CD4-positive, alpha-beta T cell (primary cell): ENCODE measurements around the gene DARS1. TPM values are rescaled to one million over a fixed set of nuclear protein-coding genes. Genes with fewer than 3 reads are reported as not detected.
"Not testable (repeated sequence)": the region's sequence is repeated elsewhere in the genome, so short reads cannot be mapped to it uniquely, and the experiment has no call there.

Source experiments
- ATAC-seq: fragments of 200-7000 bp; cut with Tn5 transposase; one replicate; pipeline ENCODE4 v1.10.0; 2022; ENCODE audit warnings: mild to moderate bottlenecking; ENCODE audit not compliant: poor library complexity
- CTCF ChIA-PET: fragments of 350-600 bp; sonication (Branson Sonifier 250); formaldehyde crosslinking; loops from one replicate; lab custom pipeline; 2021; ENCODE audit warnings: antibody characterized with exemption, inconsistent platforms; lab: Charles Lee
- POLR2A ChIA-PET: fragments of 350-600 bp; sonication (Branson Sonifier 250); formaldehyde crosslinking; loops from one replicate; lab custom pipeline; 2021; ENCODE audit warnings: antibody characterized with exemption, inconsistent platforms; lab: Charles Lee
- DNase-seq, 14 experiments: peaks; one replicate each; pipeline ENCODE4 v3.0.0-alpha.2; 2013 to 2020; ENCODE audit warnings: mixed read lengths in 2 of 14
- H3K27ac ChIP-seq, 2 donors: one replicate each; pipeline versions ENCODE4 v1.5.1 to v1.7.0; 2013; ENCODE audit warnings: low read length in 2 of 2, low read depth in 1 of 2, mild to moderate bottlenecking in 1 of 2
- H3K27me3 ChIP-seq, 2 experiments: 1 replicate in 1 of 2; 2 replicates in 1 of 2; pipeline versions ENCODE4 v1.6.1 to v1.7.0; 2013; ENCODE audit warnings: low read length in 2 of 2, control low read depth in 1 of 2, mild to moderate bottlenecking in 1 of 2, moderate library complexity in 1 of 2; ENCODE audit not compliant: insufficient read depth in 2 of 2, control insufficient read depth in 1 of 2
- H3K36me3 ChIP-seq: one replicate; pipeline ENCODE4 v1.6.1; 2013; ENCODE audit warnings: low read length, control low read depth; ENCODE audit not compliant: insufficient read depth
- H3K4me1 ChIP-seq: one replicate; pipeline ENCODE4 v1.6.1; 2013; ENCODE audit warnings: low read length, control low read depth; ENCODE audit not compliant: insufficient read depth
- H3K4me3 ChIP-seq: one replicate; pipeline ENCODE4 v1.5.1; 2013; ENCODE audit warnings: mild to moderate bottlenecking, low read length, moderate library complexity
- H3K9me3 ChIP-seq, 2 experiments: 1 replicate in 1 of 2; 2 replicates in 1 of 2; pipeline versions ENCODE4 v1.6.1 to v1.7.0; 2013; ENCODE audit warnings: low read length in 2 of 2, mild to moderate bottlenecking in 2 of 2, control low read depth in 1 of 2, moderate library complexity in 1 of 2; ENCODE audit not compliant: control insufficient read depth in 1 of 2, insufficient read depth in 1 of 2
- H3K27ac Mint-ChIP-seq: one replicate; pipeline ENCODE4 v1.8.0; 2020; ENCODE audit warnings: mixed read lengths
- H3K27me3 Mint-ChIP-seq: one replicate; pipeline ENCODE4 v1.8.0; 2021; ENCODE audit warnings: mixed read lengths
- H3K36me3 Mint-ChIP-seq: one replicate; pipeline ENCODE4 v1.8.0; 2021; ENCODE audit warnings: low read depth, mixed read lengths
- H3K4me1 Mint-ChIP-seq: one replicate; pipeline ENCODE4 v1.8.0; 2021; ENCODE audit warnings: low read depth, mixed read lengths
- H3K4me3 Mint-ChIP-seq: one replicate; pipeline ENCODE4 v1.8.0; 2020; ENCODE audit warnings: mild to moderate bottlenecking, mixed read lengths
- H3K9me3 Mint-ChIP-seq: one replicate; pipeline ENCODE4 v1.8.0; 2020; ENCODE audit warnings: mixed read lengths
- intact Hi-C, 2 experiments: fragments of 100-400 bp; cut with DNase I in 1 of 2; cut with micrococcal nuclease in 1 of 2; formaldehyde crosslinking; loops; one replicate each; pipeline versions ENCODE4 v1.15.1 to v1.9.0; 2023 to 2025; cut with DNase I, micrococcal nuclease
- total RNA-seq, 174 experiments: library from RNA in 2 of 174; stranded (reverse) in 2 of 174; gene quantifications; one replicate each; pipeline ENCODE4 v1.2.3 and lab custom pipeline; 2021 to 2026
- TF ChIP-seq, protein P1 (sequence below): fragments of 200-600 bp; IDR thresholded peaks from one replicate; pipeline ENCODE4 v1.8.0; 2022; ENCODE audit warnings: antibody characterized with exemption, mild to moderate bottlenecking

DARS1 gene
- total RNA-seq, 2 experiments from 2014 or later, result 38.2 to 41.7 TPM

DNA sequence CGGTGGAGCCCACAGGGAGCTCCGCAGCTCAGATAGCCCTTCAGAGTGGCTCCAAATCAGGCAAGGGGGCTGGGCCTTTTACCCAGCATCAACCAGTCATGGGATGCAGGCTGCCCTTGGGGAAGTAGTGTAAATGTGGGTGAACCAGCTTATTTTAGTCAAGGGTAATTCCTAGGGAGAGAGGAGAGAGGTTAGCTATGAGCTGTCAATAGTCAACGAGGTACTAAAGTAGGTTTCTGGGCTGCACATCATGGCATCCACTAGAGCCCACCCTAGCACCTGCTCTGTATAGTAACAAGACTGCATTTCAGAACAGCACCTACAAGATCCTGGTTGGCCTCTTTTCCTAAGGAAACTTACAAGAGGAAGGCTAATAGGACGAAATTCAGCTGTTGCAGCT, 99.7 kb downstream of the DARS1 start:
- Histone ChIP-seq H3K27ac (no peak overlapping the region), H3K9me3 (no peaks in the 10 kb centered on the region), H3K4me3 (no peak overlapping the region), H3K36me3 (no peaks in the 10 kb centered on the region), H3K27me3 (no peaks in the 10 kb centered on the region), H3K4me1 (no peaks in the 10 kb centered on the region)
- no peak for ATAC-seq
- no peaks in the 10 kb centered on the region for H3K9me3 Mint-ChIP-seq
- H3K27me3 Mint-ChIP-seq, result no peaks in the 10 kb centered on the region
- no peak overlapping the region for H3K27ac Mint-ChIP-seq
- TF ChIP-seq, protein P1, sequence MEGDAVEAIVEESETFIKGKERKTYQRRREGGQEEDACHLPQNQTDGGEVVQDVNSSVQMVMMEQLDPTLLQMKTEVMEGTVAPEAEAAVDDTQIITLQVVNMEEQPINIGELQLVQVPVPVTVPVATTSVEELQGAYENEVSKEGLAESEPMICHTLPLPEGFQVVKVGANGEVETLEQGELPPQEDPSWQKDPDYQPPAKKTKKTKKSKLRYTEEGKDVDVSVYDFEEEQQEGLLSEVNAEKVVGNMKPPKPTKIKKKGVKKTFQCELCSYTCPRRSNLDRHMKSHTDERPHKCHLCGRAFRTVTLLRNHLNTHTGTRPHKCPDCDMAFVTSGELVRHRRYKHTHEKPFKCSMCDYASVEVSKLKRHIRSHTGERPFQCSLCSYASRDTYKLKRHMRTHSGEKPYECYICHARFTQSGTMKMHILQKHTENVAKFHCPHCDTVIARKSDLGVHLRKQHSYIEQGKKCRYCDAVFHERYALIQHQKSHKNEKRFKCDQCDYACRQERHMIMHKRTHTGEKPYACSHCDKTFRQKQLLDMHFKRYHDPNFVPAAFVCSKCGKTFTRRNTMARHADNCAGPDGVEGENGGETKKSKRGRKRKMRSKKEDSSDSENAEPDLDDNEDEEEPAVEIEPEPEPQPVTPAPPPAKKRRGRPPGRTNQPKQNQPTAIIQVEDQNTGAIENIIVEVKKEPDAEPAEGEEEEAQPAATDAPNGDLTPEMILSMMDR, result no peak
- DNase-seq, result no peak
- ChIA-PET CTCF (no interaction called here), POLR2A (interaction anchor here (0.8 kb wide), 1 partner anchor 10 kb away, joined by 5 read pairs; no protein-coding TSS in a partner anchor)
- H3K4me1 Mint-ChIP-seq, result no peaks in the 10 kb centered on the region
- no peak overlapping the region for H3K4me3 Mint-ChIP-seq
- intact Hi-C loops, result no loop called here
- no peaks in the 10 kb centered on the region for H3K36me3 Mint-ChIP-seq

DNA sequence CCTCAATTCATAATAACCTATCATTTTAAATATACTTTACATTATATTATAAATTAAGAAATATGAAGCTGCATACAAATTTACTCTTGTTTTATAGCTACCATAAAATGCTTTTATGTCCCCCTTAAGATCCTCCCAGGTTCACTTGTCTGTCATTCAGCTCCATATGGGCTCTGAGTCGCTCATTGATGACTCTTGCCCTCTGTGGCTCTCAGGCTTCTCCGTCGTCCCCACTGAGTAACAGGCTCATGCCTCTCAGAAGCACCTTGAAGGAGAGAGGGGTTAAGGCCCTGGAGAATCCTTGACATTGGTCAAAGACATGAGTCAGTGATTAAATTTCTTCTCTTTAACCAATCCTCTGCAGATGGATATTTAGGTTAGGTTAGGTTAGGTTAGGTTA, 103.0 kb downstream of the DARS1 start:
- ATAC-seq (no peak), DNase-seq (no peak)
- ChIA-PET CTCF (no interaction called here), POLR2A (no interaction called here)
- intact Hi-C loops, result no loop called here
- H3K9me3 Mint-ChIP-seq, result no peaks in the 10 kb centered on the region
- peaks cover 10% of the 10 kb centered on the region for H3K4me1 Mint-ChIP-seq
- H3K27me3 Mint-ChIP-seq, result no peaks in the 10 kb centered on the region
- Histone ChIP-seq H3K4me1 (no peaks in the 10 kb centered on the region), H3K9me3 (no peaks in the 10 kb centered on the region), H3K36me3 (no peaks in the 10 kb centered on the region), H3K4me3 (no peak overlapping the region), H3K27ac (no peak overlapping the region), H3K27me3 (no peaks in the 10 kb centered on the region)
- H3K27ac Mint-ChIP-seq, result no peak overlapping the region
- no peak overlapping the region for H3K4me3 Mint-ChIP-seq
- TF ChIP-seq, protein P1, result no peak
- no peaks in the 10 kb centered on the region for H3K36me3 Mint-ChIP-seq

- DNase-seq, H3K27me3 Mint-ChIP-seq, H3K36me3 ChIP-seq, H3K27me3 ChIP-seq, H3K27ac ChIP-seq, CTCF ChIA-PET, H3K9me3 Mint-ChIP-seq, ATAC-seq, H3K9me3 ChIP-seq: not testable (repeated sequence)
- H3K4me3 Mint-ChIP-seq, result peak overlapping the region; percentile 90
- POLR2A ChIA-PET, result interaction anchor here (0.7 to 2.3 kb wide), 13 partner anchors 10 to 959 kb away, joined by 3 to 11 read pairs (median 4); partner anchors contain the start of genes CCNT2, DARS1, R3HDM1 and UBXN4
- H3K36me3 Mint-ChIP-seq, result peaks cover 27% of the 10 kb centered on the region
- Histone ChIP-seq H3K4me1 (peaks cover 19% of the 10 kb centered on the region), H3K4me3 (peak overlapping the region; percentile 94)
- H3K4me1 Mint-ChIP-seq, result peaks cover 44% of the 10 kb centered on the region
- H3K27ac Mint-ChIP-seq, result peak overlapping the region; percentile 99
- intact Hi-C loops, result loop anchor here (1.0 to 10.0 kb wide), 5 partner anchors 111 to 822 kb away; partner anchors contain the start of genes DARS1 (in 1 of the 2), R3HDM1 (in 1 of the 2), RAB3GAP1 (in 1 of the 2) and UBXN4 (in 1 of the 2)
These were observed 108.7 kb downstream of the DARS1 start for GRCh38 chr2:135876770-135877169.
